GM21390 (cell line): ENCODE data around the gene RHOG.
"Not testable (repeated sequence)": the region's sequence is repeated elsewhere in the genome, so short reads cannot be mapped to it uniquely, and the experiment has no call there.

Source experiments
- ATAC-seq: cut with Tn5 transposase; IDR thresholded peaks from one replicate; pipeline ENCODE4 v1.9.1; 2021; ENCODE audit not compliant: unreplicated experiment

Gene RHOG

GRCh38 chr11:3840870-3841425 is at the start of gene RHOG:
Gene RHOG, minus strand, starts transcription at chr11:3840959. Its CDS starts 12,821 bp downstream, at chr11:3828138.
- peak; percentile 45 for ATAC-seq

GRCh38 chr11:3890014-3890413 is 49.3 kb upstream of the RHOG start:
- no peak for ATAC-seq

GRCh38 chr11:3888876-3889275 is 48.1 kb upstream of the RHOG start:
- ATAC-seq: no peak

- no peak for ATAC-seq
Measured at GRCh38 chr11:3886985-3887384, 46.2 kb upstream of the RHOG start.

GRCh38 chr11:3885855-3886254 is 45.1 kb upstream of the RHOG start:
- no peak for ATAC-seq

GRCh38 chr11:3882655-3883054 is 41.9 kb upstream of the RHOG start:
- no peak for ATAC-seq

- peak; percentile 34 for ATAC-seq
Measured at GRCh38 chr11:3880724-3881123, 40.0 kb upstream of the RHOG start.

- ATAC-seq: peak; percentile 19
Measured at GRCh38 chr11:3879967-3880542, 39.3 kb upstream of the RHOG start.

GRCh38 chr11:3879216-3879966 is 38.6 kb upstream of the RHOG start:
- ATAC-seq: peak; percentile 34

- no peak for ATAC-seq
Measured at GRCh38 chr11:3878258-3878584, 37.5 kb upstream of the RHOG start.

GRCh38 chr11:3877364-3878257 is 36.9 kb upstream of the RHOG start:
- ATAC-seq: no peak

- no peak for ATAC-seq
Measured at GRCh38 chr11:3876613-3877012, 35.9 kb upstream of the RHOG start.

- ATAC-seq: no peak
Measured at GRCh38 chr11:3873712-3874349, 33.1 kb upstream of the RHOG start.

GRCh38 chr11:3867209-3868091 is 26.7 kb upstream of the RHOG start:
- peak; percentile 64 for ATAC-seq

- no peak for ATAC-seq
Measured at GRCh38 chr11:3866836-3867208, 26.1 kb upstream of the RHOG start.

GRCh38 chr11:3866206-3866605 is 25.4 kb upstream of the RHOG start:
- ATAC-seq: no peak

GRCh38 chr11:3865388-3866193 is 24.8 kb upstream of the RHOG start:
- ATAC-seq: peak; percentile 30

GRCh38 chr11:3861683-3862082 is 20.9 kb upstream of the RHOG start:
- no peak for ATAC-seq

GRCh38 chr11:3860898-3861393 is 20.2 kb upstream of the RHOG start:
- not testable (repeated sequence) for ATAC-seq
